HG02852 (cell line): ENCODE measurements around the gene IRAK2.

Experiments used
- ATAC-seq: cut with Tn5 transposase; IDR thresholded peaks from one replicate; pipeline ENCODE4 v1.9.1; 2021; ENCODE audit warnings: mild to moderate bottlenecking, moderate library complexity; ENCODE audit not compliant: unreplicated experiment

Gene IRAK2

GRCh38 chr3:10223676-10224639 is 59.2 kb downstream of the IRAK2 start:
- ATAC-seq, result peak; percentile 41

GRCh38 chr3:10224794-10225665 is 60.3 kb downstream of the IRAK2 start:
- no peak for ATAC-seq

GRCh38 chr3:10226293-10226692 is 61.6 kb downstream of the IRAK2 start:
- ATAC-seq, result peak; percentile 42

GRCh38 chr3:10228248-10228950 is 63.7 kb downstream of the IRAK2 start:
- ATAC-seq, result no peak

GRCh38 chr3:10229576-10229975 is 64.9 kb downstream of the IRAK2 start:
- no peak for ATAC-seq

GRCh38 chr3:10232137-10232536 is 67.4 kb downstream of the IRAK2 start:
- no peak for ATAC-seq

- no peak for ATAC-seq
Measured at GRCh38 chr3:10233988-10234387, 69.3 kb downstream of the IRAK2 start.

- ATAC-seq, result no peak
Measured at GRCh38 chr3:10234526-10235230, 70.0 kb downstream of the IRAK2 start.

- ATAC-seq, result no peak
Measured at GRCh38 chr3:10235551-10235950, 70.8 kb downstream of the IRAK2 start.

GRCh38 chr3:10238345-10239183 is 73.8 kb downstream of the IRAK2 start:
- ATAC-seq, result no peak

GRCh38 chr3:10240799-10241198 is 76.1 kb downstream of the IRAK2 start:
- no peak for ATAC-seq

GRCh38 chr3:10242182-10243065 is 77.7 kb downstream of the IRAK2 start:
- ATAC-seq, result no peak

GRCh38 chr3:10244009-10244408 is 79.3 kb downstream of the IRAK2 start:
- ATAC-seq, result no peak

GRCh38 chr3:10245081-10245712 is 80.5 kb downstream of the IRAK2 start:
- no peak for ATAC-seq

GRCh38 chr3:10247679-10248183 is 83.0 kb downstream of the IRAK2 start:
- ATAC-seq, result no peak

- ATAC-seq, result peak; percentile 96
Measured at GRCh38 chr3:10248184-10248983, 83.7 kb downstream of the IRAK2 start, which contains the start of gene TATDN2. Gene TATDN2, plus strand, starts transcription at chr3:10248459. Its CDS starts 742 bp downstream, at chr3:10249201.
